HepG2 (cell line): ENCODE measurements around the gene FBN2. TPM values are rescaled to one million over a fixed set of nuclear protein-coding genes. Genes with fewer than 3 reads are reported as not detected.
A peak's percentile ranks its signal among the peaks of the same experiment; 100 is the strongest.

ENCODE experiments used
- ATAC-seq: fragments of 200-7000 bp; cut with Tn5 transposase; 3 replicates; pipeline ENCODE4 v1.9.1; 2020; ENCODE audit warnings: mild to moderate bottlenecking, moderate library complexity
- BruUV-seq: library from RNA; stranded (reverse); fragments of 400-500 nt; replicated peaks from 2 replicates; lab custom pipeline; 2021; lab: Mats Ljungman, UMichigan
- CTCF ChIA-PET: fragments of 300-600 bp; formaldehyde crosslinking; extraction: SDS; loops from one replicate; lab custom pipeline; 2021; ENCODE audit warnings: low total read pairs, inconsistent platforms, low intra/inter-chr PET ratio; lab: Yijun Ruan, JAX
- POLR2A ChIA-PET: fragments of 350-600 bp; sonication (Branson Sonifier 250); formaldehyde crosslinking; loops from one replicate; lab custom pipeline; 2020; ENCODE audit warnings: antibody characterized with exemption, inconsistent platforms; lab: Yijun Ruan, JAX
- DNase-seq: peaks from one replicate; pipeline ENCODE4 v3.0.0-alpha.2; 2015; ENCODE audit warnings: low spot score
- FAIRE-seq: peaks from 3 replicates; lab custom pipeline; 2011; peaks lifted over from hg19 to GRCh38; lab: Jason Lieb, UNC
- H2AFZ ChIP-seq: one replicate; pipeline ENCODE4 v1.6.1; 2011; ENCODE audit warnings: low read length, inconsistent platforms
- H3K27ac ChIP-seq: fragments of 300-600 bp; 3 replicates; pipeline ENCODE4 v1.8.0; 2011; ENCODE audit warnings: mixed run types, mild to moderate bottlenecking, mixed read lengths, low read length, inconsistent platforms; ENCODE audit not compliant: insufficient read depth; ENCODE audit errors: extremely low read length
- H3K27me3 ChIP-seq, 2 experiments: fragments of 200-600 bp in 1 of 2; 2 replicates in 1 of 2; 3 replicates in 1 of 2; pipeline versions ENCODE4 v1.6.0 to v1.8.0; 2011; ENCODE audit warnings: low read length in 2 of 2, mild to moderate bottlenecking in 2 of 2, moderate library complexity in 2 of 2, inconsistent platforms in 1 of 2; ENCODE audit not compliant: insufficient read depth in 2 of 2, control insufficient read depth in 1 of 2
- H3K36me3 ChIP-seq, 2 experiments: fragments of 200-600 bp in 1 of 2; replicated peaks in 1 of 2; 2 replicates in 1 of 2; 3 replicates in 1 of 2; pipeline versions ENCODE4 v1.5.1 to v1.8.0; 2011; ENCODE audit warnings: low read length in 2 of 2, inconsistent platforms in 1 of 2; ENCODE audit not compliant: insufficient read depth in 2 of 2, control insufficient read depth in 1 of 2
- H3K4me1 ChIP-seq: 2 replicates; pipeline ENCODE4 v1.5.1; 2012; ENCODE audit warnings: low read length, inconsistent platforms; ENCODE audit not compliant: insufficient read depth
- H3K4me2 ChIP-seq: 2 replicates; pipeline ENCODE4 v1.6.0; 2011; ENCODE audit warnings: low read depth, low read length, inconsistent platforms
- H3K4me3 ChIP-seq, 3 experiments: fragments of 200-600 bp in 1 of 3; sonication (generic), shearing (Covaris generic) in 1 of 3; replicated peaks in 1 of 3; 2 replicates each; pipeline ENCODE4 v1.5.1; 2011 to 2016; ENCODE audit warnings: low read length in 3 of 3, inconsistent platforms in 2 of 3, low read depth in 2 of 3, mild to moderate bottlenecking in 2 of 3, control low read depth in 1 of 3, mixed read lengths in 1 of 3; ENCODE audit not compliant: insufficient read depth in 1 of 3
- H3K79me2 ChIP-seq: one replicate; pipeline ENCODE4 v1.6.1; 2011; ENCODE audit warnings: low read length, inconsistent platforms; ENCODE audit not compliant: insufficient read depth
- H3K9ac ChIP-seq: 2 replicates; pipeline ENCODE4 v1.6.0; 2011; ENCODE audit warnings: mild to moderate bottlenecking, low read depth, low read length, inconsistent platforms; ENCODE audit not compliant: insufficient read depth
- H3K9me3 ChIP-seq: 2 replicates; pipeline ENCODE4 v1.5.1; 2012; ENCODE audit warnings: mild to moderate bottlenecking, low read length
- H4K20me1 ChIP-seq: 2 replicates; pipeline ENCODE4 v1.6.0; 2011; ENCODE audit warnings: inconsistent platforms, mild to moderate bottlenecking, low read length, moderate library complexity; ENCODE audit not compliant: insufficient read depth
- HBP1 ChIP-seq: IDR thresholded peaks from 2 replicates; pipeline ENCODE4 v1.6.1; 2016; ENCODE audit warnings: low read depth, control low read depth
- HNRNPUL1 ChIP-seq: fragments of 200-400 bp; formaldehyde crosslinking; IDR thresholded peaks from 2 replicates; pipeline ENCODE4 v1.6.1; 2017; ENCODE audit warnings: low read depth, mild to moderate bottlenecking, low read length, moderate library complexity
- JARID2 ChIP-seq: sonication (generic); formaldehyde crosslinking; IDR thresholded peaks from 2 replicates; pipeline ENCODE4 v1.8.1; 2023; ENCODE audit warnings: missing genetic modification reagents, inconsistent platforms; ENCODE audit not compliant: insufficient replicate concordance
- MLXIP ChIP-seq: sonication (generic); formaldehyde crosslinking; IDR thresholded peaks from 2 replicates; pipeline ENCODE4 v1.9.0; 2021; ENCODE audit warnings: missing genetic modification reagents, borderline replicate concordance
- NFIB ChIP-seq: sonication (generic); formaldehyde crosslinking; IDR thresholded peaks from 2 replicates; pipeline ENCODE4 v1.9.0; 2021; ENCODE audit warnings: missing genetic modification reagents, mild to moderate bottlenecking, borderline replicate concordance
- SP1 ChIP-seq, 2 experiments: fragments of 450-650 bp in 1 of 2; sonication (generic) in 1 of 2; formaldehyde crosslinking in 1 of 2; IDR thresholded peaks; 2 replicates each; pipeline versions ENCODE4 v1.4.0 to v1.6.1; 2016 to 2020; ENCODE audit warnings: missing genetic modification reagents in 1 of 2
- TEAD3 ChIP-seq: optimal IDR thresholded peaks from 2 replicates; pipeline ENCODE3; 2016; ENCODE audit warnings: borderline replicate concordance
- U2AF2 ChIP-seq: fragments of 200-400 bp; formaldehyde crosslinking; IDR thresholded peaks from 2 replicates; pipeline ENCODE4 v1.6.1; 2017; ENCODE audit warnings: low read depth, mild to moderate bottlenecking, low read length
- ZFP82 ChIP-seq: sonication (generic); formaldehyde crosslinking; IDR thresholded peaks from 2 replicates; pipeline ENCODE4 v1.5.1; 2020; ENCODE audit warnings: mild to moderate bottlenecking, missing genetic modification reagents, borderline replicate concordance
- ZNF7 ChIP-seq: IDR thresholded peaks from 2 replicates; pipeline ENCODE4 v1.6.1; 2016; ENCODE audit warnings: missing biosample characterization, missing genetic modification reagents
- ZNF792 ChIP-seq: IDR thresholded peaks from 2 replicates; pipeline ENCODE4 v1.6.1; 2016
- ZSCAN12 ChIP-seq: sonication (generic); formaldehyde crosslinking; IDR thresholded peaks from 2 replicates; pipeline ENCODE4 v1.9.0; 2021; ENCODE audit warnings: mild to moderate bottlenecking, missing genetic modification reagents
- WGBS: methylation state at CpG from one replicate; pipeline ENCODE4 v1.1.6; 2017; ENCODE audit warnings: low lambda C conversion rate; 5-methylcytosine and 5-hydroxymethylcytosine counted together
- in situ Hi-C: cut with HindIII; loops from 2 replicates; pipeline ENCODE4 v1.10.0; 2017; ENCODE audit warnings: low pct_unique_long_range_greater_than_20kb; ENCODE audit not compliant: extremely low pct_ligation_motif_present
- intact Hi-C: fragments of 100-400 bp; cut with micrococcal nuclease; formaldehyde crosslinking; loops from one replicate; pipeline ENCODE4 v1.10.0; 2022; ENCODE audit not compliant: unreplicated experiment
- polyA plus RNA-seq, 8 experiments: library from polyadenylated mRNA; depleted of rRNA in 3 of 8; stranded (reverse) in 7 of 8; unstranded in 1 of 8; fragments of >200 nt; fragmentation: Illumina TruSeq in 4 of 8; extraction: Trizol in 4 of 8; gene quantifications; 2 replicates each; pipeline versions ENCODE4 v1.2.1 to v1.2.3, GENCODE V29; 2011 to 2016; ENCODE audit warnings: low read depth in 4 of 8, missing spikeins in 1 of 8, mixed read lengths in 1 of 8; ENCODE audit not compliant: insufficient read depth in 1 of 8
- total RNA-seq, 5 experiments: library from RNA; depleted of rRNA; stranded (reverse); fragments of >200 nt; fragmentation: Illumina TruSeq; extraction: Trizol; gene quantifications; 2 replicates each; pipeline ENCODE4 v1.2.3, GENCODE V29; 2016; ENCODE audit warnings: low read depth in 1 of 5

FBN2 gene
- total and polyA plus RNA-seq, 2 of the 13 experiments (the other 11 are each of a cell fraction or from before 2014, with no cell fraction given): not detected

GRCh38 chr5:128220841-128221240, 317.2 kb downstream of the FBN2 start:
- POLR2A ChIA-PET: no interaction called here
- H3K4me2 ChIP-seq: no peak overlapping the region
- no peaks in the 10 kb centered on the region for H3K4me1 ChIP-seq
- no peak overlapping the region for H2AFZ ChIP-seq
- FAIRE-seq (no peak), DNase-seq (no peak), ATAC-seq (no peak)
- no peak overlapping the region for H3K4me3 ChIP-seq
- intact Hi-C loops: no loop called here
- TF ChIP-seq ZNF7: peak; percentile 65
- no peak for TF ChIP-seq U2AF2
- no peaks in the 10 kb centered on the region for H3K79me2 ChIP-seq
- CTCF ChIA-PET: no interaction called here
- no peak overlapping the region for H3K9ac ChIP-seq
- no peaks in the 10 kb centered on the region for H3K9me3 ChIP-seq
- H3K27ac ChIP-seq: no peak overlapping the region
- in situ Hi-C loops: loop anchor here (25.0 kb wide), 2 partner anchors 616 to 891 kb away; no protein-coding TSS in a partner anchor
- H3K36me3 ChIP-seq: no peaks in the 10 kb centered on the region
- no peaks in the 10 kb centered on the region for H4K20me1 ChIP-seq
- BruUV-seq: no TSS peak
- WGBS: 21% methylated on average over 2 of the region's 2 CpGs
- H3K27me3 ChIP-seq: peaks cover 0 to 6% of the 10 kb centered on the region in 2 experiments; a peak in 2 of 5 replicates

GRCh38 chr5:128216860-128217531, 321.0 kb downstream of the FBN2 start:
- H3K4me1 ChIP-seq: no peaks in the 10 kb centered on the region
- peaks cover 0 to 6% of the 10 kb centered on the region in 2 experiments; a peak in 2 of 5 replicates for H3K27me3 ChIP-seq
- intact Hi-C loops: no loop called here
- no peak overlapping the region for H3K4me3 ChIP-seq
- no peak; the same call in 2 of the 3 replicates for ATAC-seq
- CTCF ChIA-PET: no interaction called here
- no TSS peak for BruUV-seq
- POLR2A ChIA-PET: no interaction called here
- H3K9me3 ChIP-seq: no peaks in the 10 kb centered on the region
- TF ChIP-seq HBP1 (no peak), HNRNPUL1 (no peak), NFIB (CRISPR knock-in tag) (no peak), JARID2 (CRISPR knock-in tag) (no peak), ZSCAN12 (CRISPR knock-in tag) (no peak), ZFP82 (CRISPR knock-in tag) (no peak), TEAD3 (CRISPR knock-in tag) (no peak), SP1 (IDR thresholded peaks at IDR 0.05) (no peak), SP1 (CRISPR knock-in tag; IDR thresholded peaks at IDR 0.05) (no peak), ZNF792 (no peak), MLXIP (CRISPR knock-in tag) (no peak)
- TF ChIP-seq, all 625 proteins: peak for 0
- Histone ChIP-seq H3K27ac (no peak overlapping the region), H3K4me2 (no peak overlapping the region), H4K20me1 (no peaks in the 10 kb centered on the region), H3K36me3 (no peaks in the 10 kb centered on the region), H2AFZ (no peak overlapping the region), H3K79me2 (no peaks in the 10 kb centered on the region), H3K9ac (no peak overlapping the region)
- no peak for DNase-seq
- WGBS: 17% methylated on average over 15 of the region's 15 CpGs
- FAIRE-seq: no peak
- in situ Hi-C loops: loop anchor here (10.0 to 25.0 kb wide), 4 partner anchors 458 to 1548 kb away; no protein-coding TSS in a partner anchor
